Endothelial cell of umbilical vein (primary cell): Measurements from ENCODE around the gene MBD2.

Experiments used
- CTCF ChIP-seq, 2 donors: IDR thresholded peaks; 1 replicate in 1 of 2; 2 replicates in 1 of 2; pipeline ENCODE4 v1.5.1; 2011; ENCODE audit warnings: low read length in 2 of 2, mild to moderate bottlenecking in 2 of 2, moderate library complexity in 2 of 2, control low read depth in 1 of 2, inconsistent platforms in 1 of 2, low read depth in 1 of 2; ENCODE audit not compliant: insufficient read depth in 1 of 2; ENCODE audit errors: extremely low read depth in 1 of 2
- POLR2A ChIP-seq: IDR thresholded peaks from 2 replicates; pipeline ENCODE4 v1.6.1; 2012; ENCODE audit warnings: low read depth, mild to moderate bottlenecking, control low read depth, low read length

DNA sequence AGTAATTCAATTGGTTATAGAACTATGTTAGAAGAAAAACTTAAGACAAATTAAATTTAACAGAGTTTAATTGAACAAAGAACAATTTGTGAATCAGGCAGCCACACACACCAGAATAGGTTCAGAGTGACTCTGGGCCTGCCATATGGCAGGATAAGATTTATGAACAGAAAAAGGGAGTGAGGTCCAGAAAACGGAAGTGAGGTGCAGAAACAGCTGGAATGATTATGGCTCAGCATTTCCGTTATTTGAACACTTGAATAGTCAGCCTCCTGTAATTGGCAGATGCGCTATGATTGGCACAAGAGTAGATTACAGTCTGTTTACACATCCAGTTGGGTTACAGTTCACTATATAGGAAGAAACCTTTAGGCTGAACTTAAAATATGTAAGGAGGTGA lies 99.0 kb downstream of the MBD2 start:
- TF ChIP-seq CTCF (IDR thresholded peaks at IDR 0.05; ENCODE audit: extremely low read depth in 1 of 2, insufficient read depth in 1 of 2, low read depth in 1 of 2, low read length in 2 of 2) (no peak), POLR2A (no peak)
